Measurements from ENCODE around the gene SLC27A6. TPM values are rescaled to one million over a fixed set of nuclear protein-coding genes. Genes with fewer than 3 reads are reported as not detected.
"Not testable (repeated sequence)": the region's sequence is repeated elsewhere in the genome, so short reads cannot be mapped to it uniquely, and the experiment has no call there.

Gene SLC27A6
- total RNA-seq, 1 donor from 2014 or later = 0.09 TPM

- no peak overlapping the region for H3K4me3 Mint-ChIP-seq
- TF ChIP-seq CTCF (conservative IDR thresholded peaks at IDR 0.05) = no peak
- no peaks in the 10 kb centered on the region for H3K27me3 Mint-ChIP-seq (ENCODE audit: low read depth)
- H3K9me3 Mint-ChIP-seq = no peaks in the 10 kb centered on the region
- no peaks in the 10 kb centered on the region for H3K4me1 Mint-ChIP-seq
- H3K36me3 Mint-ChIP-seq (ENCODE audit: low read depth) = no peaks in the 10 kb centered on the region
- DNase-seq (ENCODE audit: low read depth, low spot score) = no peak
- no peak overlapping the region for H3K27ac Mint-ChIP-seq (ENCODE audit: unreplicated experiment)
These were observed 37.6 kb upstream of the SLC27A6 start for GRCh38 chr5:128927644-128928043.

- H3K36me3 Mint-ChIP-seq (ENCODE audit: low read depth); H3K4me3 Mint-ChIP-seq; H3K27ac Mint-ChIP-seq (ENCODE audit: unreplicated experiment); H3K4me1 Mint-ChIP-seq; DNase-seq (ENCODE audit: low read depth, low spot score); H3K9me3 Mint-ChIP-seq; H3K27me3 Mint-ChIP-seq (ENCODE audit: low read depth): not testable (repeated sequence)
These were observed 33.1 kb upstream of the SLC27A6 start for GRCh38 chr5:128932232-128932631.

GRCh38 chr5:128943100-128943499, 22.2 kb upstream of the SLC27A6 start:
- not testable (repeated sequence) for DNase-seq (ENCODE audit: low read depth, low spot score); H3K27ac Mint-ChIP-seq (ENCODE audit: unreplicated experiment); H3K9me3 Mint-ChIP-seq; H3K4me1 Mint-ChIP-seq; H3K27me3 Mint-ChIP-seq (ENCODE audit: low read depth); H3K4me3 Mint-ChIP-seq; H3K36me3 Mint-ChIP-seq (ENCODE audit: low read depth)

- Mint-ChIP-seq H3K4me1 (no peaks in the 10 kb centered on the region), H3K27ac (ENCODE audit: unreplicated experiment) (no peak overlapping the region), H3K4me3 (no peak overlapping the region), H3K36me3 (ENCODE audit: low read depth) (no peaks in the 10 kb centered on the region), H3K27me3 (ENCODE audit: low read depth) (no peaks in the 10 kb centered on the region), H3K9me3 (peaks cover 5% of the 10 kb centered on the region)
- TF ChIP-seq CTCF (conservative IDR thresholded peaks at IDR 0.05) = no peak
- no peak for DNase-seq (ENCODE audit: low read depth, low spot score)
These were observed 15.3 kb upstream of the SLC27A6 start for GRCh38 chr5:128949847-128950546.

GRCh38 chr5:128951301-128951700, 14.0 kb upstream of the SLC27A6 start:
- H3K9me3 Mint-ChIP-seq; DNase-seq (ENCODE audit: low read depth, low spot score); H3K4me3 Mint-ChIP-seq; H3K4me1 Mint-ChIP-seq; H3K27ac Mint-ChIP-seq (ENCODE audit: unreplicated experiment); H3K36me3 Mint-ChIP-seq (ENCODE audit: low read depth); H3K27me3 Mint-ChIP-seq (ENCODE audit: low read depth): not testable (repeated sequence)

GRCh38 chr5:128956164-128956563, 9.1 kb upstream of the SLC27A6 start:
- Mint-ChIP-seq H3K27me3 (ENCODE audit: low read depth) (peaks cover 27% of the 10 kb centered on the region), H3K27ac (ENCODE audit: unreplicated experiment) (no peak overlapping the region), H3K9me3 (peaks cover 8% of the 10 kb centered on the region), H3K4me3 (no peak overlapping the region), H3K36me3 (ENCODE audit: low read depth) (no peaks in the 10 kb centered on the region), H3K4me1 (no peaks in the 10 kb centered on the region)
- no peak for DNase-seq (ENCODE audit: low read depth, low spot score)
- TF ChIP-seq CTCF (conservative IDR thresholded peaks at IDR 0.05) = no peak

- no peak overlapping the region for H3K4me3 Mint-ChIP-seq
- H3K36me3 Mint-ChIP-seq (ENCODE audit: low read depth) = no peaks in the 10 kb centered on the region
- peaks cover 74% of the 10 kb centered on the region for H3K27me3 Mint-ChIP-seq (ENCODE audit: low read depth)
- TF ChIP-seq CTCF (conservative IDR thresholded peaks at IDR 0.05) = no peak
- H3K27ac Mint-ChIP-seq (ENCODE audit: unreplicated experiment) = no peak overlapping the region
- peaks cover 5% of the 10 kb centered on the region for H3K4me1 Mint-ChIP-seq
- H3K9me3 Mint-ChIP-seq = peaks cover 5% of the 10 kb centered on the region
- DNase-seq (ENCODE audit: low read depth, low spot score) = no peak
These were observed 3.1 kb upstream of the SLC27A6 start for GRCh38 chr5:128962211-128962610.

Measured in neural crest cell (in vitro differentiated cells).